GM12878 (cell line): Measurements from ENCODE around the gene NOD2. TPM values are rescaled to one million over a fixed set of nuclear protein-coding genes. Genes with fewer than 3 reads are reported as not detected.

Experiments used
- ATAC-seq: fragments of 200-7000 bp; cut with Tn5 transposase; 3 replicates; pipeline ENCODE4 v1.9.1; 2020; ENCODE audit warnings: mild to moderate bottlenecking, moderate library complexity
- BruUV-seq: library from RNA; stranded (reverse); fragments of 400-500 nt; replicated peaks from 2 replicates; lab custom pipeline; 2021; lab: Mats Ljungman, UMichigan
- CTCF ChIA-PET: fragments of 300-600 bp; sonication (Branson Sonifier 250); formaldehyde crosslinking; extraction: SDS; loops from one replicate; lab custom pipeline; 2021; ENCODE audit warnings: inconsistent platforms; lab: Yijun Ruan, JAX
- POLR2A ChIA-PET: fragments of 350-600 bp; formaldehyde crosslinking; extraction: SDS; loops from one replicate; lab custom pipeline; 2021; ENCODE audit warnings: inconsistent platforms; lab: Charles Lee
- RAD21 ChIA-PET: fragments of 300-600 bp; sonication (Branson Sonifier 250); formaldehyde crosslinking; loops from one replicate; lab custom pipeline; 2023; ENCODE audit warnings: antibody characterized with exemption; ENCODE audit not compliant: unreplicated experiment; lab: Charles Lee
- SMC1A ChIA-PET: fragments of 300-600 bp; sonication (Branson Sonifier 250); formaldehyde crosslinking; loops from one replicate; lab custom pipeline; 2023; ENCODE audit not compliant: unreplicated experiment, uncharacterized antibody; lab: Charles Lee
- DNase-seq: peaks from one replicate; pipeline ENCODE4 v3.0.0-alpha.2; 2011; ENCODE audit warnings: low read depth, low spot score
- FAIRE-seq: peaks from 3 replicates; lab custom pipeline; 2011; peaks lifted over from hg19 to GRCh38; lab: Jason Lieb, UNC
- H2AFZ ChIP-seq: 2 replicates; pipeline ENCODE4 v1.6.0; 2011; ENCODE audit warnings: low read depth, low read length, control low read depth; ENCODE audit not compliant: control insufficient read depth
- H3K27ac ChIP-seq: 2 replicates; pipeline ENCODE4 v1.5.1; 2011; ENCODE audit warnings: control low read depth; ENCODE audit not compliant: control insufficient read depth, insufficient read depth
- H3K27me3 ChIP-seq, 2 experiments: replicated peaks in 1 of 2; 2 replicates each; pipeline versions ENCODE4 v1.6.0 to v1.6.1; 2011; ENCODE audit warnings: low read length in 1 of 2; ENCODE audit not compliant: control insufficient read depth in 2 of 2, insufficient read depth in 2 of 2
- H3K36me3 ChIP-seq, 2 experiments: 2 replicates each; pipeline ENCODE4 v1.5.1; 2011; ENCODE audit warnings: low read length in 1 of 2; ENCODE audit not compliant: control insufficient read depth in 2 of 2, insufficient read depth in 2 of 2
- H3K4me1 ChIP-seq: 2 replicates; pipeline ENCODE4 v1.6.1; 2011; ENCODE audit warnings: mild to moderate bottlenecking, low read length, moderate library complexity, mixed read lengths; ENCODE audit not compliant: control insufficient read depth, insufficient read depth
- H3K4me2 ChIP-seq: 2 replicates; pipeline ENCODE4 v1.6.0; 2011; ENCODE audit warnings: control low read depth; ENCODE audit not compliant: control insufficient read depth, insufficient read depth
- H3K4me3 ChIP-seq: fragments of 200-600 bp; sonication (generic); 2 replicates; pipeline ENCODE4 v1.5.1; 2016
- H3K79me2 ChIP-seq: 2 replicates; pipeline ENCODE4 v1.6.0; 2011; ENCODE audit warnings: low read length; ENCODE audit not compliant: control insufficient read depth, insufficient read depth
- H3K9ac ChIP-seq: 2 replicates; pipeline ENCODE4 v1.8.0; 2011; ENCODE audit warnings: low read length, control low read depth, mixed read lengths; ENCODE audit not compliant: control insufficient read depth, insufficient read depth
- H3K9me3 ChIP-seq: replicated peaks from 3 replicates; pipeline ENCODE4 v1.5.1; 2011; ENCODE audit warnings: mild to moderate bottlenecking, low read length; ENCODE audit not compliant: control insufficient read depth, insufficient read depth
- H4K20me1 ChIP-seq: 2 replicates; pipeline ENCODE4 v1.6.0; 2011; ENCODE audit not compliant: control insufficient read depth, insufficient read depth
- CHD2 ChIP-seq: IDR thresholded peaks from 2 replicates; pipeline ENCODE4 v1.6.1; 2011; ENCODE audit warnings: low read depth, low read length, improper control_type of control experiment, borderline replicate concordance
- EGR1 ChIP-seq, 2 experiments: IDR thresholded peaks; 1 replicate in 1 of 2; 2 replicates in 1 of 2; pipeline ENCODE4 v1.6.1; 2011 to 2012; ENCODE audit warnings: low read depth in 2 of 2, low read length in 2 of 2, borderline replicate concordance in 1 of 2, mild to moderate bottlenecking in 1 of 2, moderate library complexity in 1 of 2
- HSF1 ChIP-seq: fragments of 150-350 bp; IDR thresholded peaks from 2 replicates; pipeline ENCODE4 v1.6.1; 2014; ENCODE audit warnings: mild to moderate bottlenecking, low read depth, low read length
- IKZF1 ChIP-seq: fragments of 450-650 bp; conservative IDR thresholded peaks from 2 replicates; pipeline ENCODE4 v1.6.1; 2017; ENCODE audit warnings: antibody characterized with exemption, mild to moderate bottlenecking
- IKZF2 ChIP-seq, 2 experiments: fragments of 450-650 bp; IDR thresholded peaks; 2 replicates each; pipeline ENCODE4 v1.6.1; 2017; ENCODE audit warnings: mild to moderate bottlenecking in 2 of 2, moderate library complexity in 2 of 2
- IRF3 ChIP-seq: fragments of 450-650 bp; IDR thresholded peaks from 2 replicates; pipeline ENCODE4 v1.6.1; 2014; ENCODE audit warnings: mild to moderate bottlenecking
- MLLT1 ChIP-seq: fragments of 450-650 bp; IDR thresholded peaks from 2 replicates; pipeline ENCODE4 v1.6.1; 2016; ENCODE audit warnings: mild to moderate bottlenecking
- NR2C1 ChIP-seq: fragments of 450-650 bp; IDR thresholded peaks from 2 replicates; pipeline ENCODE4 v1.6.1; 2017; ENCODE audit warnings: antibody characterized with exemption, mild to moderate bottlenecking, moderate library complexity
- PML ChIP-seq: IDR thresholded peaks from 2 replicates; pipeline ENCODE4 v1.6.1; 2012; ENCODE audit warnings: low read length, inconsistent platforms
- RCOR1 ChIP-seq: conservative IDR thresholded peaks from 2 replicates; pipeline ENCODE4 v1.6.1; 2012; ENCODE audit warnings: low read depth, low read length, improper control_type of control experiment
- SMAD5 ChIP-seq: IDR thresholded peaks from 2 replicates; pipeline ENCODE4 v1.6.1; 2016; ENCODE audit warnings: antibody characterized with exemption, low read depth
- SREBF2 ChIP-seq: IDR thresholded peaks from 2 replicates; pipeline ENCODE4 v1.6.1; 2012; ENCODE audit warnings: mild to moderate bottlenecking, low read length
- WGBS: methylation state at CpG from one replicate; pipeline ENCODE4 v1.1.6; 2016; ENCODE audit warnings: low lambda C conversion rate; ENCODE audit not compliant: insufficient replicate concordance, insufficient coverage; ENCODE audit errors: missing lambda C conversion rate; 5-methylcytosine and 5-hydroxymethylcytosine counted together
- in situ Hi-C: fragments of 300-500 bp; cut with MboI; formaldehyde crosslinking; loops from 9 replicates; pipeline ENCODE4 v1.14.3; 2018; ENCODE audit warnings: mixed read lengths
- intact Hi-C: fragments of 100-400 bp; cut with micrococcal nuclease; formaldehyde crosslinking; loops from one replicate; pipeline ENCODE4 v1.14.2; 2022; ENCODE audit not compliant: unreplicated experiment
- polyA plus RNA-seq, 11 experiments: library from polyadenylated mRNA; depleted of rRNA in 4 of 11; unstranded in 6 of 11; stranded (reverse) in 5 of 11; fragments of >200 nt; fragmentation: Nextera tagmentation in 4 of 11; fragmentation: Illumina TruSeq in 1 of 11; extraction: Ambion mirVana in 4 of 11; extraction: Trizol in 1 of 11; gene quantifications; 1 replicate in 1 of 11; 2 replicates in 10 of 11; pipeline versions ENCODE4 v1.2.1 to v1.2.3, GENCODE V29; 2011 to 2016; ENCODE audit warnings: inconsistent platforms in 2 of 11, missing spikeins in 2 of 11, low read depth in 1 of 11
- total RNA-seq, 4 experiments: library from RNA; depleted of rRNA in 3 of 4; stranded (reverse); fragments of >200 nt in 3 of 4; fragmentation: Illumina TruSeq in 1 of 4; extraction: Trizol in 1 of 4; gene quantifications; 2 replicates each; pipeline versions ENCODE4 v1.2.1 to v1.2.3, GENCODE V29; 2013 to 2021

Gene NOD2
- total and polyA plus RNA-seq, 10 of the 15 experiments (the other 5 are each of a cell fraction or from before 2014, with no cell fraction given), result 1.0 to 18.6 (median 6.7) TPM

GRCh38 chr16:50774960-50775359, 81.6 kb downstream of the NOD2 start:
- H3K4me3 ChIP-seq, result no peak overlapping the region
- H3K4me2 ChIP-seq, result no peak overlapping the region
- DNase-seq, result no peak
- H4K20me1 ChIP-seq, result no peaks in the 10 kb centered on the region
- H3K36me3 ChIP-seq, result peaks cover 6 to 25% of the 10 kb centered on the region in 2 experiments
- FAIRE-seq, result peak; percentile 57
- intact Hi-C loops, result no loop called here
- in situ Hi-C loops, result no loop called here
- H3K4me1 ChIP-seq, result no peaks in the 10 kb centered on the region
- BruUV-seq, result no TSS peak
- ChIA-PET RAD21 (interaction anchor here (0.7 kb wide), 1 partner anchor 31 kb away, joined by 3 read pairs; no protein-coding TSS in a partner anchor), POLR2A (interaction anchor here (0.6 kb wide), 1 partner anchor 79 kb away, joined by 3 read pairs; no protein-coding TSS in a partner anchor), SMC1A (interaction anchor here (0.7 kb wide), 1 partner anchor 10 kb away, joined by 3 read pairs; no protein-coding TSS in a partner anchor), CTCF (interaction anchor here (2.0 kb wide), 1 partner anchor 108 kb away, joined by 8 read pairs; no protein-coding TSS in a partner anchor)
- H2AFZ ChIP-seq, result no peak overlapping the region
- no peak for ATAC-seq
- no peak for TF ChIP-seq SREBF2
- no peak for TF ChIP-seq RCOR1
- TF ChIP-seq IKZF2 (IDR thresholded peaks at IDR 0.05), result no peak
- peaks cover 24% of the 10 kb centered on the region for H3K79me2 ChIP-seq
- H3K27me3 ChIP-seq, result no peaks in the 10 kb centered on the region
- H3K27ac ChIP-seq, result no peak overlapping the region
- H3K9me3 ChIP-seq, result no peaks in the 10 kb centered on the region; the same call in 1 of the 3 replicates
- WGBS, result 96% methylated on average over 3 of the region's 3 CpGs
- H3K9ac ChIP-seq, result no peak overlapping the region

- in situ Hi-C loops, result no loop called here
- intact Hi-C loops, result no loop called here
- Histone ChIP-seq H3K4me1 (no peaks in the 10 kb centered on the region), H3K9me3 (no peaks in the 10 kb centered on the region; the same call in 2 of the 3 replicates), H3K4me2 (no peak overlapping the region), H3K27ac (no peak overlapping the region; the same call in 1 of the 2 replicates), H3K4me3 (no peak overlapping the region), H3K79me2 (peaks cover 24% of the 10 kb centered on the region), H3K9ac (no peak overlapping the region), H3K27me3 (no peaks in the 10 kb centered on the region), H2AFZ (no peak overlapping the region), H4K20me1 (no peaks in the 10 kb centered on the region), H3K36me3 (peaks cover 6 to 33% of the 10 kb centered on the region in 2 experiments)
- ChIA-PET RAD21 (interaction anchor here (1.3 kb wide), 1 partner anchor 31 kb away, joined by 5 read pairs; no protein-coding TSS in a partner anchor), POLR2A (no interaction called here), SMC1A (interaction anchor here (0.6 to 1.7 kb wide), 5 partner anchors 11 to 585 kb away, joined by 3 to 7 read pairs (median 3); no protein-coding TSS in a partner anchor), CTCF (interaction anchor here (1.1 to 4.0 kb wide), 11 partner anchors 9 to 751 kb away, joined by 3 to 30 read pairs (median 5); partner anchors contain the start of genes CNEP1R1 and CYLD)
- peak; percentile 70 for FAIRE-seq
- WGBS, result 100% methylated on average over 1 of the region's 1 CpG
- no TSS peak for BruUV-seq
- DNase-seq, result no peak
- ATAC-seq, result no peak
- TF ChIP-seq PML (no peak), NR2C1 (no peak), CHD2 (no peak), IRF3 (no peak), SMAD5 (no peak), MLLT1 (no peak), EGR1 (IDR thresholded peaks at IDR 0.05; ENCODE audit: borderline replicate concordance in 1 of 2, low read depth in 2 of 2, low read length in 2 of 2) (no peak), HSF1 (no peak), IKZF1 (no peak)
Measured at GRCh38 chr16:50776037-50776436, 82.6 kb downstream of the NOD2 start.
